22Rv1 (cell line): ENCODE measurements around the gene SLC23A2.
"Not testable (repeated sequence)": the region's sequence is repeated elsewhere in the genome, so short reads cannot be mapped to it uniquely, and the experiment has no call there.

ENCODE experiments used
- H3K27ac ChIP-seq: fragments of 450-650 bp; 2 replicates; pipeline ENCODE4 v1.5.1; 2017
- CTCF ChIP-seq: fragments of 450-650 bp; IDR thresholded peaks from 2 replicates; pipeline ENCODE4 v1.5.1; 2017; ENCODE audit warnings: mild to moderate bottlenecking
- ZFX ChIP-seq: fragments of 450-650 bp; IDR thresholded peaks from 2 replicates; pipeline ENCODE4 v1.6.1; 2017; ENCODE audit warnings: antibody characterized with exemption, borderline replicate concordance

SLC23A2 gene

GRCh38 chr20:5039889-5040288 lies 38.6 kb upstream of the SLC23A2 start:
- no peak overlapping the region for H3K27ac ChIP-seq
- TF ChIP-seq ZFX (no peak), CTCF (no peak)

- H3K27ac ChIP-seq: no peak overlapping the region
- TF ChIP-seq CTCF (no peak), ZFX (no peak)
Measured at GRCh38 chr20:5039255-5039657, 37.9 kb upstream of the SLC23A2 start.

- TF ChIP-seq ZFX (no peak), CTCF (no peak)
- H3K27ac ChIP-seq: no peak overlapping the region
Measured at GRCh38 chr20:5036828-5037227, 35.5 kb upstream of the SLC23A2 start.

- H3K27ac ChIP-seq: not testable (repeated sequence)
Measured at GRCh38 chr20:5035518-5035917, 34.2 kb upstream of the SLC23A2 start.

- no peak overlapping the region for H3K27ac ChIP-seq
- TF ChIP-seq ZFX (no peak), CTCF (no peak)
Measured at GRCh38 chr20:5033566-5033965, 32.3 kb upstream of the SLC23A2 start.

GRCh38 chr20:5031701-5032100 lies 30.4 kb upstream of the SLC23A2 start:
- H3K27ac ChIP-seq: not testable (repeated sequence)

GRCh38 chr20:5031206-5031557 lies 29.9 kb upstream of the SLC23A2 start:
- TF ChIP-seq CTCF: no peak
- no peak for TF ChIP-seq ZFX
- no peak overlapping the region for H3K27ac ChIP-seq

- TF ChIP-seq ZFX (no peak), CTCF (no peak)
- no peak overlapping the region for H3K27ac ChIP-seq
Measured at GRCh38 chr20:5030348-5031205, 29.3 kb upstream of the SLC23A2 start.

GRCh38 chr20:5028258-5029059 lies 27.1 kb upstream of the SLC23A2 start:
- not testable (repeated sequence) for H3K27ac ChIP-seq
